GM13977 (cell line): ENCODE data around the gene RASGEF1C.

Source experiments
- DNase-seq: peaks from one replicate; pipeline ENCODE4 v3.0.0; 2012; ENCODE audit warnings: low spot score
- in situ Hi-C: fragments of 300-500 bp; cut with MboI; formaldehyde crosslinking; loops from one replicate; pipeline ENCODE4 v1.12.0; 2022; ENCODE audit warnings: low sequenced_read_pairs, low pct_unique_long_range_greater_than_20kb, mixed read lengths, inconsistent platforms; ENCODE audit not compliant: unreplicated experiment
- TF ChIP-seq, protein P1 (sequence below): IDR thresholded peaks from 2 replicates; pipeline ENCODE4 v1.5.1; 2012; ENCODE audit warnings: mild to moderate bottlenecking, control low read depth; ENCODE audit not compliant: insufficient read depth; ENCODE audit errors: extremely low read depth, missing control alignments

Gene RASGEF1C

DNA sequence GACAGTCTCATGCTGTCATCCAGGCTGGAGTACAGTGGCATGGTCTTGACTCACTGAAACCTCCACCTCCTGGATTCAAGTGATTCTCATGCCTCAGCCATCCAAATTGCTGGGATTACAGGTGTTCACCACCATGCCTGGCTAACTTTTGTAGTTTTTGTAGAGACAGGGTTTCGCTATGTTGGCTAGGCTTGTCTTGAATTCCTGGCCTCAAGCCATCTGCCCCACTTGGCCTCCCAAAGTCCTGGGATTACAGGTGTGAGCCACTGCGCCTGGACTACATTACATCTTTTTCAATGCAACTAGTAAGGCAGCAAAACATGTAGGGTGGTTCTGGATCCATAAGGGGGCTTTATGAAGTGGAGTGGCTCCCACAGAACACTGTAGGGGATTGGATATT, 29.6 kb upstream of the RASGEF1C start:
- TF ChIP-seq, protein P1, sequence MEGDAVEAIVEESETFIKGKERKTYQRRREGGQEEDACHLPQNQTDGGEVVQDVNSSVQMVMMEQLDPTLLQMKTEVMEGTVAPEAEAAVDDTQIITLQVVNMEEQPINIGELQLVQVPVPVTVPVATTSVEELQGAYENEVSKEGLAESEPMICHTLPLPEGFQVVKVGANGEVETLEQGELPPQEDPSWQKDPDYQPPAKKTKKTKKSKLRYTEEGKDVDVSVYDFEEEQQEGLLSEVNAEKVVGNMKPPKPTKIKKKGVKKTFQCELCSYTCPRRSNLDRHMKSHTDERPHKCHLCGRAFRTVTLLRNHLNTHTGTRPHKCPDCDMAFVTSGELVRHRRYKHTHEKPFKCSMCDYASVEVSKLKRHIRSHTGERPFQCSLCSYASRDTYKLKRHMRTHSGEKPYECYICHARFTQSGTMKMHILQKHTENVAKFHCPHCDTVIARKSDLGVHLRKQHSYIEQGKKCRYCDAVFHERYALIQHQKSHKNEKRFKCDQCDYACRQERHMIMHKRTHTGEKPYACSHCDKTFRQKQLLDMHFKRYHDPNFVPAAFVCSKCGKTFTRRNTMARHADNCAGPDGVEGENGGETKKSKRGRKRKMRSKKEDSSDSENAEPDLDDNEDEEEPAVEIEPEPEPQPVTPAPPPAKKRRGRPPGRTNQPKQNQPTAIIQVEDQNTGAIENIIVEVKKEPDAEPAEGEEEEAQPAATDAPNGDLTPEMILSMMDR, result no peak
- DNase-seq, result no peak
- in situ Hi-C loops, result no loop called here

DNA sequence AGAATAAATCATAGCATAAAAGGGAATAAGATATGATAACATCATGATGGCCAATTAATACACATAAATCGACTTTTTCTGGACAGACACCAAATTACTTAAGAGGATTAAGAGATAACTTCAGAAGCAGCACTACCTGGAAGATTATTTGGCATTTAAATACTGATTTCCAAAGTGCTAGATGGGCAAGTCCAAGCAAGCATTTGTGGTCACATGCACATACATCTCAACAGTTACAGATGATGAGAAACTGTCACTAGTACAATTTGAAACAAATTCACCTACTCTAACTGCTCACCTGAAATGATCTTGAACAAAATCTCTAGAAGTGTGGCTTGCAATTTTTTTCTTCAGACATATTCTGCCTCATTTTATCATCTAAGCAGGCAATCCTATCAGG, 26.8 kb upstream of the RASGEF1C start:
- in situ Hi-C loops, result no loop called here
- TF ChIP-seq, protein P1, result no peak
- no peak for DNase-seq

DNA sequence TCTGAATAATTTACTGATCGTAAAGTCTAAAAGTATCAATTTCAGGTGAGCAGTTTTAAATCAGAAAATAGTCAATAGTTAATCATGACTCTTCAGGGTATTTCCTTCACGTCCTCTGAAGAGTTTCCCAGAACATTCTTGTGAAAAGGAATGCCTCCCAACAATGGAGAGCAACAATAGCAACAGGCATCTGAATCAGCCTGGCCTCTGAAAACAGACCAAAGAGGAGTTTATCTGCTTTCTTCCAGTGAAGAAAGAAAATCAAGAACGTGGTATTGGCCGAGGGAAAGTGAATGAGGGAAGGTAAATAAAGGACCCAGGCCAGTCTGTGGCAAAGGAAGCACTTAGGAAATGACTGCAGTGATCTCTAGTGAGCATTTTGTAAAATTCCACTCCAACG, 26.1 kb upstream of the RASGEF1C start:
- no peak for DNase-seq
- in situ Hi-C loops, result no loop called here
- TF ChIP-seq, protein P1, result no peak

GRCh38 chr5:180234271-180234670, 25.3 kb upstream of the RASGEF1C start:
- TF ChIP-seq, protein P1, result no peak
- in situ Hi-C loops, result no loop called here
- DNase-seq, result no peak

DNA sequence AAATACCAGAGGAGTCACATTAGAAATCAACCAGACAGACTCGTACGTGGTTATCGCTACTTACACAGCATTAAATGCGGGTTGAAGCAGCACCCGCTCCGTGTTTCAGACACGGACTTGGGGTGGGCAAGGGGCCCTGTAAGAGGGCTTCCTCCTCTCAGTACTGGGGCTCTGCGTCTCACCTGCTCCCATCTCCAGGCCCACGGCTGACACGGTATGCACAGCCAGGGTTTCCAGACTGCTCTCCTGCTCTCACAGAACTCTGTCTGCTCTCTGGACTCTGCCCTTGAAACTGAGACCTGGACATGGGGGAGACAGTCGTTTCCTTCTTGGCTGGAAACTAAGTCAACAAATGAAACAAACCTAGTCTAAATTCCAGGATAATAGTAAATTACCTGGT, 24.7 kb upstream of the RASGEF1C start:
- TF ChIP-seq, protein P1, result no peak
- no peak for DNase-seq
- in situ Hi-C loops, result no loop called here

- in situ Hi-C loops, result no loop called here
- TF ChIP-seq, protein P1, result no peak
These were observed 21.0 kb upstream of the RASGEF1C start for GRCh38 chr5:180230017-180230416.

GRCh38 chr5:180222056-180222455, 13.0 kb upstream of the RASGEF1C start:
- TF ChIP-seq, protein P1, result no peak
- DNase-seq, result no peak
- in situ Hi-C loops, result no loop called here

More at GRCh38 chr5:180230017-180230416, 21.0 kb upstream of the RASGEF1C start:
- DNase-seq, result no peak
